Measurements from ENCODE around the gene GRK1.

Gene GRK1

GRCh38 chr13:113753171-113753570 is 86.2 kb downstream of the GRK1 start:
- Histone ChIP-seq H3K9ac (ENCODE audit: low read depth, low read length) (no peak overlapping the region), H3K4me3 (ENCODE audit: low read depth, low read length) (no peak overlapping the region), H3K36me3 (ENCODE audit: control insufficient read depth, insufficient read depth, low read length) (no peaks in the 10 kb centered on the region), H3K9me3 (ENCODE audit: control insufficient read depth, insufficient read depth, low read length) (no peaks in the 10 kb centered on the region), H3K27me3 (ENCODE audit: control insufficient read depth, insufficient read depth, low read length) (peaks cover 7% of the 10 kb centered on the region), H3K4me1 (ENCODE audit: control insufficient read depth, insufficient read depth, low read length) (no peaks in the 10 kb centered on the region)

GRCh38 chr13:113754242-113754641 is 87.2 kb downstream of the GRK1 start:
- no peaks in the 10 kb centered on the region for H3K9me3 ChIP-seq (ENCODE audit: control insufficient read depth, insufficient read depth, low read length)
- H3K36me3 ChIP-seq (ENCODE audit: control insufficient read depth, insufficient read depth, low read length) = no peaks in the 10 kb centered on the region
- H3K27me3 ChIP-seq (ENCODE audit: control insufficient read depth, insufficient read depth, low read length) = peaks cover 12% of the 10 kb centered on the region
- H3K9ac ChIP-seq (ENCODE audit: low read depth, low read length) = no peak overlapping the region
- no peak overlapping the region for H3K4me3 ChIP-seq (ENCODE audit: low read depth, low read length)
- no peaks in the 10 kb centered on the region for H3K4me1 ChIP-seq (ENCODE audit: control insufficient read depth, insufficient read depth, low read length)

GRCh38 chr13:113754691-113755090 is 87.7 kb downstream of the GRK1 start:
- peaks cover 16% of the 10 kb centered on the region for H3K27me3 ChIP-seq (ENCODE audit: control insufficient read depth, insufficient read depth, low read length)

GRCh38 chr13:113756441-113757097 is 89.5 kb downstream of the GRK1 start:
- Histone ChIP-seq H3K36me3 (ENCODE audit: control insufficient read depth, insufficient read depth, low read length) (no peaks in the 10 kb centered on the region), H3K4me3 (ENCODE audit: low read depth, low read length) (no peak overlapping the region), H3K9ac (ENCODE audit: low read depth, low read length) (no peak overlapping the region), H3K27me3 (ENCODE audit: control insufficient read depth, insufficient read depth, low read length) (peaks cover 35% of the 10 kb centered on the region), H3K4me1 (ENCODE audit: control insufficient read depth, insufficient read depth, low read length) (no peaks in the 10 kb centered on the region), H3K9me3 (ENCODE audit: control insufficient read depth, insufficient read depth, low read length) (no peaks in the 10 kb centered on the region)

More at GRCh38 chr13:113754691-113755090, 87.7 kb downstream of the GRK1 start:
- H3K9me3 ChIP-seq (ENCODE audit: control insufficient read depth, insufficient read depth, low read length) = no peaks in the 10 kb centered on the region
- no peak overlapping the region for H3K9ac ChIP-seq (ENCODE audit: low read depth, low read length)
- H3K4me1 ChIP-seq (ENCODE audit: control insufficient read depth, insufficient read depth, low read length) = no peaks in the 10 kb centered on the region
- H3K36me3 ChIP-seq (ENCODE audit: control insufficient read depth, insufficient read depth, low read length) = no peaks in the 10 kb centered on the region
- H3K4me3 ChIP-seq (ENCODE audit: low read depth, low read length) = no peak overlapping the region

GRCh38 chr13:113758651-113759524 is 91.9 kb downstream of the GRK1 start, which contains the start of gene TMEM255B:
TSS of gene TMEM255B (plus strand) at chr13:113759226. CDS start at chr13:113759270, 44 bp downstream.
- Histone ChIP-seq H3K27me3 (ENCODE audit: control insufficient read depth, insufficient read depth, low read length) (peaks cover 38% of the 10 kb centered on the region), H3K36me3 (ENCODE audit: control insufficient read depth, insufficient read depth, low read length) (no peaks in the 10 kb centered on the region), H3K9me3 (ENCODE audit: control insufficient read depth, insufficient read depth, low read length) (no peaks in the 10 kb centered on the region), H3K4me3 (ENCODE audit: low read depth, low read length) (peak within 1 kb of the TSS; percentile 89), H3K9ac (ENCODE audit: low read depth, low read length) (peak within 1 kb of the TSS; percentile 47), H3K4me1 (ENCODE audit: control insufficient read depth, insufficient read depth, low read length) (no peaks in the 10 kb centered on the region)

- peak overlapping the region; percentile 89 for H3K4me3 ChIP-seq (ENCODE audit: low read depth, low read length)
- no peaks in the 10 kb centered on the region for H3K9me3 ChIP-seq (ENCODE audit: control insufficient read depth, insufficient read depth, low read length)
- H3K9ac ChIP-seq (ENCODE audit: low read depth, low read length) = no peak overlapping the region
- H3K36me3 ChIP-seq (ENCODE audit: control insufficient read depth, insufficient read depth, low read length) = no peaks in the 10 kb centered on the region
- peaks cover 38% of the 10 kb centered on the region for H3K27me3 ChIP-seq (ENCODE audit: control insufficient read depth, insufficient read depth, low read length)
- H3K4me1 ChIP-seq (ENCODE audit: control insufficient read depth, insufficient read depth, low read length) = no peaks in the 10 kb centered on the region
These were observed 92.6 kb downstream of the GRK1 start for GRCh38 chr13:113759525-113760137.

GRCh38 chr13:113761136-113761535 is 94.1 kb downstream of the GRK1 start:
- Histone ChIP-seq H3K4me3 (ENCODE audit: low read depth, low read length) (no peak overlapping the region), H3K9ac (ENCODE audit: low read depth, low read length) (no peak overlapping the region), H3K27me3 (ENCODE audit: control insufficient read depth, insufficient read depth, low read length) (peaks cover 38% of the 10 kb centered on the region), H3K4me1 (ENCODE audit: control insufficient read depth, insufficient read depth, low read length) (no peaks in the 10 kb centered on the region), H3K36me3 (ENCODE audit: control insufficient read depth, insufficient read depth, low read length) (no peaks in the 10 kb centered on the region), H3K9me3 (ENCODE audit: control insufficient read depth, insufficient read depth, low read length) (no peaks in the 10 kb centered on the region)

- Histone ChIP-seq H3K4me3 (ENCODE audit: low read depth, low read length) (no peak overlapping the region), H3K27me3 (ENCODE audit: control insufficient read depth, insufficient read depth, low read length) (peaks cover 38% of the 10 kb centered on the region), H3K9ac (ENCODE audit: low read depth, low read length) (no peak overlapping the region), H3K36me3 (ENCODE audit: control insufficient read depth, insufficient read depth, low read length) (no peaks in the 10 kb centered on the region), H3K4me1 (ENCODE audit: control insufficient read depth, insufficient read depth, low read length) (no peaks in the 10 kb centered on the region), H3K9me3 (ENCODE audit: control insufficient read depth, insufficient read depth, low read length) (no peaks in the 10 kb centered on the region)
These were observed 95.1 kb downstream of the GRK1 start for GRCh38 chr13:113762075-113762474.

- H3K9ac ChIP-seq (ENCODE audit: low read depth, low read length) = no peak overlapping the region
- peaks cover 38% of the 10 kb centered on the region for H3K27me3 ChIP-seq (ENCODE audit: control insufficient read depth, insufficient read depth, low read length)
- no peak overlapping the region for H3K4me3 ChIP-seq (ENCODE audit: low read depth, low read length)
- no peaks in the 10 kb centered on the region for H3K9me3 ChIP-seq (ENCODE audit: control insufficient read depth, insufficient read depth, low read length)
- no peaks in the 10 kb centered on the region for H3K36me3 ChIP-seq (ENCODE audit: control insufficient read depth, insufficient read depth, low read length)
- H3K4me1 ChIP-seq (ENCODE audit: control insufficient read depth, insufficient read depth, low read length) = no peaks in the 10 kb centered on the region
These were observed 95.5 kb downstream of the GRK1 start for GRCh38 chr13:113762538-113762937.

GRCh38 chr13:113763254-113763653 is 96.2 kb downstream of the GRK1 start:
- Histone ChIP-seq H3K4me3 (ENCODE audit: low read depth, low read length) (no peak overlapping the region), H3K27me3 (ENCODE audit: control insufficient read depth, insufficient read depth, low read length) (peaks cover 31% of the 10 kb centered on the region), H3K9ac (ENCODE audit: low read depth, low read length) (no peak overlapping the region), H3K9me3 (ENCODE audit: control insufficient read depth, insufficient read depth, low read length) (no peaks in the 10 kb centered on the region), H3K36me3 (ENCODE audit: control insufficient read depth, insufficient read depth, low read length) (no peaks in the 10 kb centered on the region), H3K4me1 (ENCODE audit: control insufficient read depth, insufficient read depth, low read length) (no peaks in the 10 kb centered on the region)

- Histone ChIP-seq H3K9ac (ENCODE audit: low read depth, low read length) (no peak overlapping the region), H3K9me3 (ENCODE audit: control insufficient read depth, insufficient read depth, low read length) (no peaks in the 10 kb centered on the region), H3K36me3 (ENCODE audit: control insufficient read depth, insufficient read depth, low read length) (no peaks in the 10 kb centered on the region), H3K27me3 (ENCODE audit: control insufficient read depth, insufficient read depth, low read length) (peaks cover 27% of the 10 kb centered on the region), H3K4me3 (ENCODE audit: low read depth, low read length) (no peak overlapping the region), H3K4me1 (ENCODE audit: control insufficient read depth, insufficient read depth, low read length) (no peaks in the 10 kb centered on the region)
These were observed 97.2 kb downstream of the GRK1 start for GRCh38 chr13:113763961-113764792.
